GM12892 (cell line): Measurements from ENCODE around the gene ZNF594.

Source experiments
- POLR2A ChIP-seq: IDR thresholded peaks from 2 replicates; pipeline ENCODE4 v1.6.1; 2011; ENCODE audit warnings: low read depth, low read length, control low read depth
- POLR2AphosphoS5 ChIP-seq: IDR thresholded peaks from 2 replicates; pipeline ENCODE4 v1.6.1; 2011; ENCODE audit warnings: low read depth, low read length, control low read depth
- TAF1 ChIP-seq: IDR thresholded peaks from 2 replicates; pipeline ENCODE4 v1.6.1; 2011; ENCODE audit warnings: low read depth, mild to moderate bottlenecking, control low read depth, low read length, borderline replicate concordance

DNA sequence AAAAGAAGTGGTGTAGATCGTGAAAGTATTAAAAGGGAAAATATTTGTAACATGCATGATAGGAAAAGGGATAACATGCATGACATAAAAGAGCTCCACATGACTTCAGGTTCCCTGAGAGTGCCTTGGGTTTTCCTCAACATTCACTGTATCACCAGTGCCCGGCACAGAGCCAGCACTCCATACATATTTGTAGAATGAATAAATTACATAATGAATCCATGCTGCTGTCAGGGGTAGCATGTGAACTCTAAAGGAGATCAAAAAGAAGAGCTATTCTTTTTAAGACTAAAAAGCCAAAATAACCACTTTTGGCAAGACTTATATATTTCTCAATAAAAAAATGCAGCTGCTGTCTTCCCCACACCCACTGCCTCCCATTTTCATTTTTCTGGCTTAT is 2.7 kb upstream of the ZNF594 start:
- TF ChIP-seq POLR2AphosphoS5 (no peak), POLR2A (no peak), TAF1 (no peak)
